ENCODE results near the gene IL17RA.

Gene IL17RA

GRCh38 chr22:17155941-17156340 is 71.1 kb downstream of the IL17RA start:
- Histone ChIP-seq H3K27ac (ENCODE audit: low read depth, low read length, poor library complexity, severe bottlenecking) (no peak overlapping the region), H3K9me2 (ENCODE audit: low read depth, low read length) (no peaks in the 10 kb centered on the region), H4K20me1 (ENCODE audit: insufficient read depth, low read length) (no peaks in the 10 kb centered on the region), H3F3A (ENCODE audit: insufficient read depth, low read length) (no peaks in the 10 kb centered on the region), H3K27me3 (ENCODE audit: insufficient read depth, low read length) (no peaks in the 10 kb centered on the region), H3K4me1 (ENCODE audit: insufficient read depth, low read length, severe bottlenecking) (peaks cover 30% of the 10 kb centered on the region), H3K36me3 (ENCODE audit: insufficient read depth, low read length) (peaks cover 3% of the 10 kb centered on the region; the same call in 1 of the 2 replicates), H2AFZ (ENCODE audit: low read length) (no peak overlapping the region), H3K9me3 (ENCODE audit: low read length) (no peaks in the 10 kb centered on the region), H3K4me3 (ENCODE audit: low read depth, low read length, poor library complexity, severe bottlenecking) (peak overlapping the region; percentile 3), H3K9ac (ENCODE audit: low read length) (no peak overlapping the region), H3K4me2 (ENCODE audit: low read length) (peak overlapping the region; percentile 38; the same call in 1 of the 2 replicates), H3K79me2 (ENCODE audit: insufficient read depth, low read length) (peaks cover 22% of the 10 kb centered on the region)
- TF ChIP-seq EZH2 (IDR thresholded peaks at IDR 0.05; ENCODE audit: borderline replicate concordance, low read length) (no peak), CTCF (IDR thresholded peaks at IDR 0.05; ENCODE audit: low read length) (no peak)

- Histone ChIP-seq H3K9me2 (ENCODE audit: low read depth, low read length) (no peaks in the 10 kb centered on the region), H3F3A (ENCODE audit: insufficient read depth, low read length) (no peaks in the 10 kb centered on the region), H3K27me3 (ENCODE audit: insufficient read depth, low read length) (no peaks in the 10 kb centered on the region), H3K36me3 (ENCODE audit: insufficient read depth, low read length) (peaks cover 3% of the 10 kb centered on the region; the same call in 1 of the 2 replicates), H3K27ac (ENCODE audit: low read depth, low read length, poor library complexity, severe bottlenecking) (no peak overlapping the region), H4K20me1 (ENCODE audit: insufficient read depth, low read length) (no peaks in the 10 kb centered on the region), H3K4me2 (ENCODE audit: low read length) (peak overlapping the region; percentile 97), H3K79me2 (ENCODE audit: insufficient read depth, low read length) (peaks cover 10% of the 10 kb centered on the region), H3K4me1 (ENCODE audit: insufficient read depth, low read length, severe bottlenecking) (peaks cover 30% of the 10 kb centered on the region), H3K9ac (ENCODE audit: low read length) (peak overlapping the region; percentile 29), H3K4me3 (ENCODE audit: low read depth, low read length, poor library complexity, severe bottlenecking) (peak overlapping the region; percentile 96), H2AFZ (ENCODE audit: low read length) (no peak overlapping the region), H3K9me3 (ENCODE audit: low read length) (no peaks in the 10 kb centered on the region)
- TF ChIP-seq CTCF (IDR thresholded peaks at IDR 0.05; ENCODE audit: low read length) = no peak
- TF ChIP-seq EZH2 (IDR thresholded peaks at IDR 0.05; ENCODE audit: borderline replicate concordance, low read length) = no peak
These were observed 72.9 kb downstream of the IL17RA start for GRCh38 chr22:17157714-17158113.

- H3K27ac ChIP-seq (ENCODE audit: low read depth, low read length, poor library complexity, severe bottlenecking) = peak overlapping the region; percentile 72
- no peaks in the 10 kb centered on the region for H3F3A ChIP-seq (ENCODE audit: insufficient read depth, low read length)
- H3K9ac ChIP-seq (ENCODE audit: low read length) = peak overlapping the region; percentile 94
- H3K9me2 ChIP-seq (ENCODE audit: low read depth, low read length) = no peaks in the 10 kb centered on the region
- H2AFZ ChIP-seq (ENCODE audit: low read length) = no peak overlapping the region
- peak overlapping the region; percentile 96 for H3K4me3 ChIP-seq (ENCODE audit: low read depth, low read length, poor library complexity, severe bottlenecking)
- peak overlapping the region; percentile 97 for H3K4me2 ChIP-seq (ENCODE audit: low read length)
- H3K4me1 ChIP-seq (ENCODE audit: insufficient read depth, low read length, severe bottlenecking) = peaks cover 30% of the 10 kb centered on the region
- H3K27me3 ChIP-seq (ENCODE audit: insufficient read depth, low read length) = no peaks in the 10 kb centered on the region
- peaks cover 7% of the 10 kb centered on the region for H3K79me2 ChIP-seq (ENCODE audit: insufficient read depth, low read length)
- H3K36me3 ChIP-seq (ENCODE audit: insufficient read depth, low read length) = peaks cover 3% of the 10 kb centered on the region; the same call in 1 of the 2 replicates
- H3K9me3 ChIP-seq (ENCODE audit: low read length) = no peaks in the 10 kb centered on the region
- no peak for TF ChIP-seq CTCF (IDR thresholded peaks at IDR 0.05; ENCODE audit: low read length)
- no peak for TF ChIP-seq EZH2 (IDR thresholded peaks at IDR 0.05; ENCODE audit: borderline replicate concordance, low read length)
- no peaks in the 10 kb centered on the region for H4K20me1 ChIP-seq (ENCODE audit: insufficient read depth, low read length)
These were observed 73.4 kb downstream of the IL17RA start for GRCh38 chr22:17158176-17158567.

Measured in OCI-LY1 (cell line).